A172 (cell line): ENCODE measurements around the gene SIK3. TPM values are rescaled to one million over a fixed set of nuclear protein-coding genes. Genes with fewer than 3 reads are reported as not detected.

ENCODE experiments used
- DNase-seq: peaks from one replicate; pipeline ENCODE4 v3.0.0-alpha.2; 2015; ENCODE audit warnings: low spot score
- total RNA-seq: library from RNA; depleted of rRNA; stranded (reverse); fragments of >200 nt; shearing (Covaris generic); gene quantifications from 2 replicates; pipeline ENCODE4 v1.2.3, GENCODE V29; 2014

SIK3 gene
- total RNA-seq, 1 experiment from 2014 or later, result 6.9 TPM

GRCh38 chr11:116868066-116868465 is 230.2 kb downstream of the SIK3 start:
- no peak for DNase-seq

- no peak for DNase-seq
These were observed 230.6 kb downstream of the SIK3 start for GRCh38 chr11:116867619-116868018.

- DNase-seq, result no peak
These were observed 231.3 kb downstream of the SIK3 start for GRCh38 chr11:116866804-116867455.

DNA sequence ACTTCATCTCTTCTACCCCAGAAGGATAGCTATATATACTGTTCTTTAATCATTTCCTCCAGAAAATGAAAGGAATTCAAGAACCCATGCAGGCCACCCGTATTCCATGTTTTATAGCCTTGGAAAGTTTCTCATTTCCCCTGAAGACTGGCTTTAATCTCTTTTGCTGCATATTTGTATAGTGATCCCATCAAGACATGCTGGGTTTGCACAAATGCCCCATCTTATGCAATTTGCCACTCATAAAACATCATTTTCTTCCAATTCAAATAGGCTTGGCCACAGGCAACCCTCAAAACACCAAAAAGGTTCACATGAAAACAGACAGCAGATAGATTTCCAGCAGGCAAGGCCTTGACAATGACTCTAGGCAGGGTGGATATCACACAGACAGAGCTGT is 232.5 kb downstream of the SIK3 start:
- DNase-seq, result no peak

DNA sequence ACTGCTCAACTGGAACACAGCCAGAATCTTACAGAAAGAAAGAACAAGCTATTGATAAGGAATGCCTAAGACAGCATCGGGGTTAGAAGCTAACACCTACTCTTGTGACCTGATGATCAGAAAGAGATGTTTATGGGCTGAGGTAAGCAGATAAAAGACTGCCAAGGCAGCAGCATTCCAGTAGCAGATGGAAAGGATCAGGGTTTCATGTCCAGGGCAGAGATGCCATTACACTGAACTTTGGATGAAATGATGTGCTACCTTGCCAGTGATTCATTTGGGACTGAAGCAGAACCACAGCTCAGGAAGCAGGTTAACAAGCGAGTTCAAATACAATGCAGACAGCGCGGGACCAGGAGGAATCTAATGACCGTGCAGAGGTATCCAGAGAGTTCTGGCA is 233.7 kb downstream of the SIK3 start:
- no peak for DNase-seq

DNA sequence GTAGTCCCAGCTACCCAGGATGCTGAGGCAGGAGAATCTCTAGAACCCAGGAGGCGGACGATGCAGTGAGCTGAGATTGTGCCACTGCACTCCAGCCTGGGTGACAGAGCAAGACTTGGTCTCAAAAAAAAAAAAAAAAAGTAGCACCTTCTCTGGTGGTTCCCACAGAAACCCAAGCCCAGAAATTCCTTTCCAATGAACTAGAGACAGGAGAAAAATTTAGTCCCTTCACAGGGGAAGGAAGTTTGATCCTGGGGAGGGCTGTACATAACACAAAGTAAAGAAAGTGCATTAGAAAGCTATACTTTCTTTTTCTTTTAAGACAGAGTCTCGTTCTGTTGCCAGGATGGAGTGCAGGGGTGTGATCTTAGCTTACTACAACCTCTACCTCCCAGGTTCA is 235.3 kb downstream of the SIK3 start:
- no peak for DNase-seq

DNA sequence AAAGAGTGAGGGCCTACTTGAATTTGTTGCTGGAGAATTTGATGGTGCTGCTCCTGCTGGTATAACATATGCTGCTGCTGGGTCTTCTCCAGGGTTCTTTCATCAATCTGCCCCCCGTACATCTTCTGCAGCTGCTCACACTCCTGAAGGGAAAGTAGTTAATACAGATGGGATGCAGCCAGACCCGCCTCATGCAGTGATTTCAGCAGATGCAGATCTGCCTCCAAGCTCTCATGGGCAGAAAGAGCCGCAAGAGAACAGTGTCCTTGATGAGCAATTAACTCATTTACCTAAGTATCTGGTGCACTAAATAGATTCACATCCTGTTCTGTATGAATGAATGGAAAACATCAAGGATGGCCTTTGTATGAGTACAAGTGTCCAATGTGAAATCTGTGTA is 236.0 kb downstream of the SIK3 start:
- no peak for DNase-seq

- peak; percentile 68 for DNase-seq
These were observed 236.7 kb downstream of the SIK3 start for GRCh38 chr11:116861539-116861938.

DNA sequence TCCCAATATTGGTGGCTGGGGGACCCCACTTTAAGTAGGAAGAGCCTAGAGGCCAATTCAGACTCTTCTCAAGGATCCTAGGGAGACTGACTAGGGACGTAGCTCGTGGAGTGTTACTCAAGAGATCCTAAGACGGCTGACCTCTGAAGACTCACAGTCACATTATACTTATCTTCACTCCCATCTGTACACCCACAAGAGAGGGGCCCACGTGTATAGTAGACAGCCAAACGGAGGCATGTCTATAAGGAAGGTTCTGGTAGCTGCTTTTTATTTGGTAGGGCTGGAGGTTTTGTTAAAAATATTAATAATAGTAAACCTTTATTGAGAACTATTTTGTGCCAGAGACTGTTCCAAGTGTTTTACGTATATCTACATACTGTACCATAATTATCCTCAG is 237.9 kb downstream of the SIK3 start:
- DNase-seq, result no peak

DNA sequence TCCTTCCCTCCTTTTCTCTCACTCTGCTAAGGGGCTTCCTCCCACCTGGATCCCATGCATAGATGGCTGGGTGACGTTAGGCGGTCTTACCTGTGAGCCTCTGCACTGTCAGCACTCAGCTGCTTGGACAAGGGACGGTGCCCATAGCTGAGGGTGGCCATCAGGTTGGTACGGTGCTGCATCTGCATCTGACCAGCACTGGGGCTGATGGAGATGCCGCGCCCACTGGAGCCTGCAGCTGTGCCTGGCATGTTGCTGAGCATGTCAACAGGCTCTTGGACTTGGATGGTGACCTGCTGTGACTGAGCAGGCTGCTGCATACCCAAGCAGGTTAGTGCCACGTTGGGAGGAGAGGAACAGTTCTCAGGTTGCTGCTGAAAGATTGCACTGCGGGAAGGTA is 239.1 kb downstream of the SIK3 start:
- no peak for DNase-seq

- peak; percentile 57 for DNase-seq
These were observed 240.3 kb downstream of the SIK3 start for GRCh38 chr11:116857936-116858335.

DNA sequence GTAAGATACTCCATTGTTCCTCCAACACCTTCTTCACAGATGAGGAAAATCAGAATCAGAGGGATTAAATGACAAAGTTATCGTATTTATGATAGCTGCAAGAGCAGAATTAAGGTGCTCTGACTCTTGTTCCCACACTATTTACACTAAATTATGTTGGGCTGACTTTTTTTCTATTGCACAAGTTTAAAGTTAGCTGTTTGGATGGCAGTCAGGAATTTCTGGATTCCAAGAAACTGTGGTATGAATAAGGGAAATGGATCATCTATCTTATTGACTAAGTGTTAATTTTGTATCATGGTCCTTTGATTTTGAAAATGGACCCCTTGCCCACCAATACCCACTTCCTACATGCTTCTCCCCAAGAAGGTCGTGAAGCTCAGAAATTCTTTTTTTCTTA is 240.9 kb downstream of the SIK3 start:
- DNase-seq, result no peak

DNA sequence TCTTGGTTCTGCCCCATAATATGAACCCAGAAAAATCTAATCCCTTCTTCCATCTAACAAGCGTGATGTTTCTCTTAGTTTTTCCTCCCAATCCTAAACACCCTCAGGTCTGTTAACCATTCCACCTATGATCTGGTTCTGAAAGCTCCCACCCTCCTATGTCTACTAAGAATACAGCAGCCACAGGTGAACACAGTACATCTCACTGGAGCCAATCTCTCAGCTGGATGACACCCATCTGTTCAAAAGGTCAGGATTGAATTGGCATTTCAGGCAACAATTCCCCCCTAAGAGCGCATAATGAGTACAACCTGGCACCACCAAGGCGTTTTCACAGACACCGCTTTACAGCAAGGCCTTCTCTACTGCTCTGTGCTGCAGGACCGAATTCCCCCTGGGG is 241.8 kb downstream of the SIK3 start:
- DNase-seq, result no peak

GRCh38 chr11:116855413-116855812 is 242.8 kb downstream of the SIK3 start:
- no peak for DNase-seq

- peak; percentile 94 for DNase-seq
These were observed 244.7 kb downstream of the SIK3 start for GRCh38 chr11:116853461-116854073.

DNA sequence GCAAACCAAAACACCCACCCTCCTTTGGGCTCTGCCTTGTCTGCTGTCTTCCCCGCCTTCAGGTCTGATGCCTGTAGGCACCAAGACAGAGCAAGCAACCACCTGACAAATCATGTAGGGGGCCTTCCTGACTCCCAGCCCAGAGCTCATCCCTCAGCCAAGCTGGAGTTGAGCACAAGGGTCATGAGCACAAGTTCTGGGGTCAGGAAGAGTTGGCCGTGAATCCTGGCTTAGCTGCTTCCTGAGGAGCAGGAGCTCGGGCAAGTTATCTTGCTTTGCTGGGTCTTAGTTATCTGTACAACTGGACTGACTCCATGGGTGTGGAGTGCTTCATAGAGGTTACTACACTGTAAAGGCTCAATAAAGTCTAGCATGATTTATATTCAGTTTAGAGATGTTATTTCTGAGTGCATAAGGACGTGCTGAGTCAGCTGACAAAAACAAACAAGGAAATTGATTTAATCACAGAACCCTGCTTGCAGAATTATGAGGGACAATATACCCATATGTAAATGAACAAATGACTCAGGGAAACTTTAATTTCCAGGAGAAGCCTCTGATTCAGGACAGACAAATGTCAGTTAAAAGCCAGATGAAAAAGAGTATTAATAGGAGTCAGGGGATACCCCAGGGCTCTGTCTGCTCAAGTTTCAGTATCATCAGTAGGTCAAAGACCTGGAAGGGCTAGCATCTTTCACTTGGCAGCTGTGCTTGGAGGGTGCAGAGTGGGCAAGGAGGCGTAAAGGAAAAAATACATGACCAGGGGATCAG is 245.8 kb downstream of the SIK3 start:
- peak; percentile 34 for DNase-seq

GRCh38 chr11:116851626-116852025 is 246.6 kb downstream of the SIK3 start:
- no peak for DNase-seq

DNA sequence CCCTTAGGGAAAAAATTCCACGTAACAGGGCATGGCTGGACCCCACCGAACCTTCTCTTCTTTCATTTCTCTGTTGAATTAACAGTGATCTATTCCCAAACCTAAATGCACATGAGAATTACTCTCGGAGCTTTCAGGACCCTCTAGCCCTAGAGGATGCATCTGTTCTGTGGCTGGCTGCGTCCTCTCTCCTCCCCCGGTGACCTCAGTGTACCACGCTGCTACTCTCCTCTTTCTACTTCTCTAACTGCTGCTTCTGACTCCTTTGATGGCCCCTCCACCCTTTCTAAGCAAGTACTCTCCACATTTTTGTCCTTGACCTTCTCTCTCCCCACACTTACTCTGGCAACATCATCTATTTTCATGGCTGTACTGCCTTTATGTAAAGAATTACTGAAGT is 248.7 kb downstream of the SIK3 start:
- DNase-seq, result no peak

DNA sequence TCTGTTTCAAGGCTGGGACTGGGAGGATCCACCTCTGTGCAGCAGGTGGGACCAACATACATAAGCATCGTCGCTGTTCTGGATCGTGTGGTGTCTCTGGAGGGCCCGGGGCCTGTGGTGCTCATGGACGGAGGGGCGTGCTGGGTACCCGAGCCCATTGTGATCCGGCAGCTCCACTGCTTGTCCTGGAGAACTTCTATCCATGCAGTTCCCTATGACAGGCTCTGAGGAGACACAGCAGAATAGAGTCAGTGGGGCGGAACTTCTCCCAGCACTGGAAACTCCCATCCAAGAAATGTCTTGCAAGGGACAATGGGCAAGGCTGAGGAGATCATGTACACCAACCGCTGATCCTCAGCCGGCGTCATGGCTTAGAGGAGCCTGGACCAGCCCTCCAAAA is 249.2 kb downstream of the SIK3 start:
- DNase-seq, result no peak

GRCh38 chr11:116847612-116848011 is 250.6 kb downstream of the SIK3 start:
- DNase-seq, result no peak

DNA sequence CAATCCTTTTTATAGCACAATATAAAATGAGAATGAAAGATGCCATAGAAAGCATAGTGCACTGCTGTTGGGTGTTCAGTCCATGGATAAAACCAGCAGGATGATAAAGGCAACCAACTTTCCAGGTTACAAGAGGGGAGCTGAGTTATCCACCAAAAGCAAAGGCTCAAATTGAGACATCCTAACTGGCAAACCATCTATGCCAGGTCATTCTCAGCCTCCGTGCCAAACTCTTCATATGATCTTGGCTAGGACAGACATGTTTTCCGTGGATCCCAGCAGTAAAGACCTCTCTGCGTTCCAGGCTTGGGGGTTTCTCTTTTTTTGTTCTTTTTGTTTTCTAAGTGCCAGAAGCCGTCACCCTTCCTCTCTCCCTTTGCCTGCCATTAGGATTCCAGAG is 253.5 kb downstream of the SIK3 start:
- DNase-seq, result no peak

- DNase-seq, result no peak
These were observed 254.6 kb downstream of the SIK3 start for GRCh38 chr11:116843661-116844060.

DNA sequence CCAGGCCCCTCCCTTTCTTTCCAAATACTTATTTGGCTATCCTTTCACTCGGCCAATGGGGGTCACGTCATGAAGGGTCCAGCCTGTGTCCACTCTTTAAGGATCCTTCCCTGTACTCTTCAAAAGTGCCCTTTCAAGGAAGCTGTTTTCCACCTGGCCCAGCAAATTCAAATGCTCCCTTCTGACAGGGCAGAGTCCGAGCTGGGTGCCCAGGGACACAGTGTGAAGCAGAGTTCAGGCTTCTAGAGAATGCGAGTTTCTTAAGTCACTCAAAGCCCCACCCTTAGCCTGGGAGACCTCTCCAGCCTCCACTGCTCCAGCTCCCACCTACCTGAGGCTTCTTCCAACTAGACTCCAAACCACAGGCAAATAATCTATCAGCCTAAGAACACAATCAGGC is 255.3 kb downstream of the SIK3 start:
- no peak for DNase-seq
